Naive thymus-derived CD4-positive, alpha-beta T cell (primary cell): ENCODE measurements around the gene SCN2A. TPM values are rescaled to one million over a fixed set of nuclear protein-coding genes. Genes with fewer than 3 reads are reported as not detected.

Source experiments
- ATAC-seq: fragments of 150-1000 bp; cut with Tn5 transposase; 2 replicates; pipeline ENCODE4 v1.10.0; 2021; ENCODE audit warnings: mild to moderate bottlenecking, moderate library complexity
- CTCF ChIA-PET: fragments of 350-600 bp; sonication (Branson Sonifier 250); formaldehyde crosslinking; loops from one replicate; lab custom pipeline; 2021; ENCODE audit warnings: antibody characterized with exemption; lab: Charles Lee
- POLR2A ChIA-PET: fragments of 350-600 bp; sonication (Branson Sonifier 250); formaldehyde crosslinking; loops from one replicate; lab custom pipeline; 2021; ENCODE audit warnings: antibody characterized with exemption, inconsistent platforms; lab: Charles Lee
- DNase-seq, 9 donors: peaks; one replicate each; pipeline versions ENCODE4 v3.0.0 to v3.0.0-alpha.2; 2020 to 2022; ENCODE audit warnings: mixed read lengths in 1 of 9
- H3K27ac ChIP-seq: one replicate; pipeline ENCODE4 v1.7.0; 2013; ENCODE audit warnings: mild to moderate bottlenecking, low read depth, low read length, moderate library complexity
- H3K27me3 ChIP-seq, 2 donors: one replicate each; pipeline ENCODE4 v1.7.0; 2013; ENCODE audit warnings: low read length in 2 of 2, mild to moderate bottlenecking in 2 of 2, moderate library complexity in 2 of 2; ENCODE audit not compliant: control insufficient read depth in 2 of 2, insufficient read depth in 2 of 2
- H3K36me3 ChIP-seq, 3 experiments: 1 replicate in 2 of 3; 2 replicates in 1 of 3; pipeline ENCODE4 v1.7.0; 2013; ENCODE audit warnings: low read length in 3 of 3, mild to moderate bottlenecking in 3 of 3, moderate library complexity in 1 of 3; ENCODE audit not compliant: insufficient read depth in 3 of 3, control insufficient read depth in 2 of 3
- H3K4me1 ChIP-seq, 2 donors: one replicate each; pipeline ENCODE4 v1.7.0; 2013; ENCODE audit warnings: low read length in 2 of 2, mild to moderate bottlenecking in 2 of 2, moderate library complexity in 1 of 2; ENCODE audit not compliant: control insufficient read depth in 2 of 2, insufficient read depth in 2 of 2
- H3K4me3 ChIP-seq: 2 replicates; pipeline ENCODE4 v1.7.0; 2013; ENCODE audit warnings: mild to moderate bottlenecking, low read length
- H3K9me3 ChIP-seq, 3 experiments: 1 replicate in 2 of 3; 2 replicates in 1 of 3; pipeline ENCODE4 v1.7.0; 2013; ENCODE audit warnings: low read length in 3 of 3; ENCODE audit not compliant: control insufficient read depth in 2 of 3
- H3K27ac Mint-ChIP-seq, 9 donors: one replicate each; pipeline ENCODE4 v1.8.0; 2020 to 2022; ENCODE audit warnings: mixed read lengths in 9 of 9, mild to moderate bottlenecking in 8 of 9, moderate library complexity in 5 of 9, inconsistent platforms in 2 of 9
- H3K27me3 Mint-ChIP-seq, 5 donors: one replicate each; pipeline ENCODE4 v1.8.0; 2021 to 2022; ENCODE audit warnings: mixed read lengths in 5 of 5, mild to moderate bottlenecking in 1 of 5
- H3K36me3 Mint-ChIP-seq, 5 donors: one replicate each; pipeline ENCODE4 v1.8.0; 2020 to 2022; ENCODE audit warnings: mixed read lengths in 5 of 5, mild to moderate bottlenecking in 3 of 5, inconsistent platforms in 1 of 5
- H3K4me1 Mint-ChIP-seq, 7 donors: one replicate each; pipeline ENCODE4 v1.8.0; 2020 to 2022; ENCODE audit warnings: mixed read lengths in 7 of 7, mild to moderate bottlenecking in 3 of 7, inconsistent platforms in 1 of 7
- H3K4me3 Mint-ChIP-seq, 10 donors: one replicate each; pipeline ENCODE4 v1.8.0; 2020 to 2022; ENCODE audit warnings: mild to moderate bottlenecking in 10 of 10, mixed read lengths in 10 of 10, moderate library complexity in 6 of 10, inconsistent platforms in 2 of 10
- H3K9me3 Mint-ChIP-seq, 11 donors: one replicate each; pipeline ENCODE4 v1.8.0; 2020 to 2022; ENCODE audit warnings: mixed read lengths in 11 of 11, mild to moderate bottlenecking in 4 of 11, inconsistent platforms in 1 of 11, moderate library complexity in 1 of 11
- intact Hi-C, 2 donors: fragments of 100-400 bp; cut with micrococcal nuclease; formaldehyde crosslinking; loops; one replicate each; pipeline ENCODE4 v1.15.1; 2023
- polyA plus RNA-seq, 2 donors: library from polyadenylated mRNA; unstranded; fragments of 300-500 nt; fragmentation: Illumina TruSeq; gene quantifications; one replicate each; pipeline ENCODE4 v1.2.3, GENCODE V29; 2021
- total RNA-seq, 6 experiments: library from RNA in 5 of 6; stranded (reverse) in 5 of 6; gene quantifications; 1 replicate in 5 of 6; 2 replicates in 1 of 6; pipeline ENCODE4 v1.2.3 and lab custom pipeline; 2021 to 2026

The SCN2A gene
- total and polyA plus RNA-seq, 7 experiments from 2014 or later = not detected

DNA sequence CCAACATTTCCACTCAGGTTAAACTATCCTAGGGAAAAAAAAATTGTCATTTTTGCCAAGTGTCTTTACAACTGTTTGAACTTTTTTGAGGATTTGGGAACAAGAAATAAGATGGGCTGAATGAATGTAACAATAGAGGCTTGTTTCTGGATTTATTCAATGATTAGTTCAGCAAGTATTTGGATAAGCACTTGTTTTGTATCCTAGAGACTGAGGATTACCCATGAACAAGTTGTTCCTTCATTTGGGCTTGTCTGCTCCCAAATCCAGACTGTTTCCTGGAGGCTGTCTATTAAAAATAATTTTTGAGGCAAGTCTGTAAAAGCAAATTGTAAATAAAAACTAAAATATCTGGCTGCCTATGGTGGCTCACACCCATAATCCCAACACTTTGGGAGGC, 168.3 kb downstream of the SCN2A start:
- H3K4me3 ChIP-seq = no peak overlapping the region
- Mint-ChIP-seq H3K27me3 (peaks cover 0 to 25% (median 10%) of the 10 kb centered on the region in 5 donors), H3K27ac (no peak overlapping the region), H3K9me3 (no peaks in the 10 kb centered on the region), H3K4me1 (no peaks in the 10 kb centered on the region), H3K36me3 (no peaks in the 10 kb centered on the region), H3K4me3 (no peak overlapping the region)
- no peaks in the 10 kb centered on the region for H3K9me3 ChIP-seq
- H3K27ac ChIP-seq = no peak overlapping the region
- ATAC-seq (no peak), DNase-seq (no peak)
- H3K4me1 ChIP-seq = no peaks in the 10 kb centered on the region
- POLR2A ChIA-PET = no interaction called here
- no peaks in the 10 kb centered on the region for H3K27me3 ChIP-seq
- CTCF ChIA-PET = no interaction called here
- no peaks in the 10 kb centered on the region for H3K36me3 ChIP-seq
- intact Hi-C loops = loop anchor here in 1 of 2 donors (10.0 kb wide), 2 partner anchors 287 to 547 kb away; partner anchors contain the start of gene TTC21B

DNA sequence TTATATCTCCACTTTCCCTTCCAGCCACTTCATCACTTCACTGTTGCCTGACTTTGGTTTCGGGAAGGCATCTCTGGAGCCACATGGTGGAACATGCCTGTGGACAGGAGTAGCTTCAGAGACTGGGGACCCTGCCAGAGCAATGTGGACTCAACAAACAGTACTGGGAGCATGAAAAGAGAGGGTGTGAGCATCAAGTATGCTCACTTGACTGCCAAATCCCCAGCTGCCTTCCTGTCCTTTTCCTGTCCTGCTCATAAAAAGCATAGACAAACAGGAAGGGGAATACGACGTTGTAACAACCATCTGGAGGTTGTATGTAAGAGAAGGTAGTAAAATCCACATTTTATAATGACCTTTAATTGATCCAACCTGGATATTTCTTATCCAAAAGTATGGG, 169.0 kb downstream of the SCN2A start:
- intact Hi-C loops = loop anchor here in 1 of 2 donors (10.0 kb wide), 2 partner anchors 287 to 547 kb away; partner anchors contain the start of gene TTC21B
- Histone ChIP-seq H3K4me1 (no peaks in the 10 kb centered on the region), H3K27ac (no peak overlapping the region), H3K4me3 (no peak overlapping the region), H3K27me3 (no peaks in the 10 kb centered on the region), H3K36me3 (no peaks in the 10 kb centered on the region), H3K9me3 (no peaks in the 10 kb centered on the region)
- no peaks in the 10 kb centered on the region for H3K9me3 Mint-ChIP-seq
- no peak for DNase-seq
- no peaks in the 10 kb centered on the region for H3K36me3 Mint-ChIP-seq
- no peaks in the 10 kb centered on the region for H3K4me1 Mint-ChIP-seq
- peaks cover 0 to 25% (median 10%) of the 10 kb centered on the region in 5 donors for H3K27me3 Mint-ChIP-seq
- ChIA-PET POLR2A (no interaction called here), CTCF (no interaction called here)
- no peak for ATAC-seq
- no peak overlapping the region for H3K4me3 Mint-ChIP-seq
- H3K27ac Mint-ChIP-seq = no peak overlapping the region

DNA sequence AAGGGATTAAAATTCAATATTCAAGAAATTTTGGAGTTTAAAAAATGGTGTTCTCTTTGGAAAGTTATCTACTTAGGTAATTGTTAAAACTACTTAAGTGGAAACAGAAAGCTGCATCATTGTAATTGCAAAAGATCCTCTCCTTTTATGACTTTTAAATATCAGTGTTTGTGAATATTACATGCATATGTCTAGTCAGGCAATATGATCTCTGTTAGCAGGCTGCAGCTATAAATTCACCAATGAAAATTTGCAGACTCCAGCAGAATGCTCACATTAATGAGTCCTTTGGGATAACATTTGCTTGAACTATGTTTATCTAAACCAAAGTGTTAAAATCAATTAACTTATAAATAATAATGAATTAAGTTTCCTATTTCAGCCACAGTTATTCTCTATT, 171.1 kb downstream of the SCN2A start:
- intact Hi-C loops = no loop called here
- CTCF ChIA-PET = no interaction called here

DNA sequence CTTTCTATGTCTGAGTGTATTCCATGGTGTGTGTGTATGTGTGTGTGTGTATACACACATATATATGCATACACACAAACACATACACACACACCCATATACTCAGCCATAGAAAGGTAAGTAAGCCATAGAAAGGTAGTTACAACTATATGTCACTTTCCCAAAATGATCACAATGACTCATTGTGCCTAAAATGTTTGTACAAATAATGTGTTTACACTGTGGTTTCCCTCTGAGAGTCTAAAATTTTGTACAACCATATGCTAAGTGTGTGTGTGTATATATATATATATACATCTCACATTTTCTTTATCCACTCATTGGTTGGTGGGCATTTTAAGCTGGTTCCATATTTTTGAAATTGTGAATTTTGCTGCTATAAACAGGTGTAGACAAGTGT, 175.0 kb downstream of the SCN2A start:
- peaks cover 5 to 40% (median 10%) of the 10 kb centered on the region in 5 donors for H3K27me3 Mint-ChIP-seq
- intact Hi-C loops = no loop called here
- H3K27me3 ChIP-seq = no peaks in the 10 kb centered on the region
- no peak overlapping the region for H3K4me3 Mint-ChIP-seq
- no peak overlapping the region for H3K4me3 ChIP-seq
- no peaks in the 10 kb centered on the region for H3K9me3 ChIP-seq
- no peak for ATAC-seq
- H3K36me3 ChIP-seq = no peaks in the 10 kb centered on the region
- POLR2A ChIA-PET = no interaction called here
- peaks cover 0 to 4% (median 0%) of the 10 kb centered on the region in 5 donors for H3K36me3 Mint-ChIP-seq
- CTCF ChIA-PET = interaction anchor here (1.3 kb wide), 1 partner anchor 12 kb away, joined by 3 read pairs; no protein-coding TSS in a partner anchor
- H3K4me1 Mint-ChIP-seq = no peaks in the 10 kb centered on the region
- peaks cover 3 to 25% (median 12%) of the 10 kb centered on the region in 11 donors for H3K9me3 Mint-ChIP-seq
- DNase-seq = no peak
- no peak overlapping the region for H3K27ac Mint-ChIP-seq
- H3K4me1 ChIP-seq = no peaks in the 10 kb centered on the region
- no peak overlapping the region for H3K27ac ChIP-seq

More for the DNA sequence above, 171.1 kb downstream of the SCN2A start:
- ATAC-seq (no peak), DNase-seq (no peak)
- Mint-ChIP-seq H3K4me3 (no peak overlapping the region), H3K27ac (no peak overlapping the region), H3K9me3 (peaks cover 0 to 4% (median 0%) of the 10 kb centered on the region in 11 donors), H3K36me3 (no peaks in the 10 kb centered on the region), H3K27me3 (peaks cover 0 to 29% (median 16%) of the 10 kb centered on the region in 5 donors), H3K4me1 (no peaks in the 10 kb centered on the region)
- Histone ChIP-seq H3K4me3 (no peak overlapping the region), H3K36me3 (no peaks in the 10 kb centered on the region), H3K9me3 (no peaks in the 10 kb centered on the region), H3K27me3 (no peaks in the 10 kb centered on the region), H3K27ac (no peak overlapping the region), H3K4me1 (no peaks in the 10 kb centered on the region)
- POLR2A ChIA-PET = no interaction called here

DNA sequence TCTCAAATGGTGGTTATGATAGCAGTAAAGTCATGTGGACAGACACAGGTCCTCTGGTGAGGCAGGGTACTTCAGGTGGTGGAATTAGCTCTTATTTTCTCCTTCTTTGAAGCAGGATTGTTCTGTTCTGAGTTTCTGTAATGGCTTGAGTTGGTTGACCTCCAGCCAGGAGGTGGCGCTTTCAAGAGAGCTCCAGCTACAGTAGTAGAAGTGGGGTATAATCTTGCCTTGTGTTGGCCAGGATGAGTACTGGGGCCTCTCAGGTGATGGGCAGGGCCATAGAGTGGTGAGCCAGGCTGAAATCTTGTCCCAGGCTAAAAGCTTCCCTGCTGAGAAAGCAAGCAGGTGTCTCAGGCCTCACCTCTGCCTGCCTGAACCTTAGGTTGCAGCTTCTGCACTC, 177.8 kb downstream of the SCN2A start:
- peaks cover 0 to 4% (median 0%) of the 10 kb centered on the region in 5 donors for H3K36me3 Mint-ChIP-seq

DNA sequence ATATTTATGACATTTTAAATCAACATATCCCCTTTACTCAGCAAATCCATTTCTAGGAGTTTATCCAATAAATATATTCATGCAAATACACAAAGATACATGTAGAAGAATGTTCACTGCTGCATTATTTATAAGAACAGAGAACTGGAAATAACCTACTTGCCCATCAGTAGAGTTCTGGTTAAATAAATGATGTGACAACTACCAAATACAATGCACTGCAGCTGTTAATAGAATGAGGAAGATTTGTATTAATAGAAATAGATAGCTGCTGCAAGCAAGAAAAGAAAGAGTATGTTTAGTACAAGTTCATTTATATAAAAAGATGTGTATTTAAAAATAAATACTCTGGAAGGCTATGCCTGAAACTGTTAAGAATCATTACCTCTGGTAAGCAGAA, 181.0 kb downstream of the SCN2A start:
- POLR2A ChIA-PET = no interaction called here
- CTCF ChIA-PET = no interaction called here

More for the DNA sequence above, 177.8 kb downstream of the SCN2A start:
- peaks cover 5 to 28% (median 14%) of the 10 kb centered on the region in 11 donors for H3K9me3 Mint-ChIP-seq
- Histone ChIP-seq H3K4me1 (no peaks in the 10 kb centered on the region), H3K9me3 (no peaks in the 10 kb centered on the region), H3K27ac (no peak overlapping the region), H3K27me3 (no peaks in the 10 kb centered on the region), H3K4me3 (no peak overlapping the region), H3K36me3 (no peaks in the 10 kb centered on the region)
- DNase-seq = no peak
- intact Hi-C loops = no loop called here
- ATAC-seq = no peak
- no peak overlapping the region for H3K4me3 Mint-ChIP-seq
- no peak overlapping the region for H3K27ac Mint-ChIP-seq
- H3K27me3 Mint-ChIP-seq = peaks cover 3 to 43% (median 10%) of the 10 kb centered on the region in 5 donors
- no peaks in the 10 kb centered on the region for H3K4me1 Mint-ChIP-seq
- ChIA-PET CTCF (interaction anchor here (0.6 kb wide), 1 partner anchor 1806 kb away, joined by 3 read pairs; no protein-coding TSS in a partner anchor), POLR2A (no interaction called here)

DNA sequence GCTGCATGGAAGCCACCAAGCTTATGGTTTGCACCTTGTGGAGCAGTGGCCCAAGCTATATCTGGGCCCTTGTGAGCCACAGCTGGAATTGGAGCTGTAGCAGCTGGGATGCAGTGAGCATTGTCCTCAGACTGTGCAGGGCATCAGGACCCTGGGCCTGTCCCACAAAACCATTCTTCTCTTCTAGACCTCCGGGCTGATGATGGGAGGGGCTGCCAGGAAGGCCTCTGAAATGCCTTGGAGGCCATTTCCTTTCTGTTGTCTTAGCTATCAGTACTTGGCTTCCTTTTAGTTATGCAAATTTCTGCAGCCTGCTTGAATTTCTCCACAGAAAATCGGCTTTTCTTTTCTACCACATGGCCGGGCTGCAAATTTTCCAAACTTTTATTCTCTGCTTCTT, 183.9 kb downstream of the SCN2A start:
- Mint-ChIP-seq H3K27ac (no peak overlapping the region), H3K27me3 (peaks cover 0 to 13% (median 4%) of the 10 kb centered on the region in 5 donors), H3K36me3 (peaks cover 0 to 6% (median 5%) of the 10 kb centered on the region in 5 donors), H3K9me3 (peaks cover 0 to 18% (median 9%) of the 10 kb centered on the region in 11 donors), H3K4me3 (no peak overlapping the region), H3K4me1 (no peaks in the 10 kb centered on the region)
- ChIA-PET POLR2A (no interaction called here), CTCF (no interaction called here)
- Histone ChIP-seq H3K27ac (no peak overlapping the region), H3K27me3 (no peaks in the 10 kb centered on the region), H3K4me1 (no peaks in the 10 kb centered on the region), H3K9me3 (peaks cover 0 to 7% (median 0%) of the 10 kb centered on the region in 3 experiments), H3K36me3 (no peaks in the 10 kb centered on the region), H3K4me3 (no peak overlapping the region)
- DNase-seq (no peak), ATAC-seq (no peak)
- intact Hi-C loops = no loop called here

More for the DNA sequence above, 181.0 kb downstream of the SCN2A start:
- no peak overlapping the region for H3K4me3 ChIP-seq
- H3K4me1 ChIP-seq = no peaks in the 10 kb centered on the region
- peaks cover 0 to 7% (median 0%) of the 10 kb centered on the region in 3 experiments for H3K9me3 ChIP-seq
- Mint-ChIP-seq H3K27me3 (peaks cover 0 to 20% (median 9%) of the 10 kb centered on the region in 5 donors), H3K27ac (no peak overlapping the region), H3K36me3 (peaks cover 0 to 9% (median 6%) of the 10 kb centered on the region in 5 donors), H3K4me1 (no peaks in the 10 kb centered on the region), H3K9me3 (peaks cover 8 to 39% (median 24%) of the 10 kb centered on the region in 11 donors), H3K4me3 (no peak overlapping the region)
- DNase-seq (no peak), ATAC-seq (no peak)
- H3K27ac ChIP-seq = no peak overlapping the region
- H3K27me3 ChIP-seq = no peaks in the 10 kb centered on the region
- intact Hi-C loops = no loop called here
- H3K36me3 ChIP-seq = no peaks in the 10 kb centered on the region
